NCI-H1417 (cell line): ENCODE data around the gene ADAP1.
"Not testable (repeated sequence)": the region's sequence is repeated elsewhere in the genome, so short reads cannot be mapped to it uniquely, and the experiment has no call there.

Experiments
- DNase-seq, 3 experiments: peaks; one replicate each; lab custom pipeline; 2025; lab: John Stamatoyannopoulos, UW

The ADAP1 gene, protein sequence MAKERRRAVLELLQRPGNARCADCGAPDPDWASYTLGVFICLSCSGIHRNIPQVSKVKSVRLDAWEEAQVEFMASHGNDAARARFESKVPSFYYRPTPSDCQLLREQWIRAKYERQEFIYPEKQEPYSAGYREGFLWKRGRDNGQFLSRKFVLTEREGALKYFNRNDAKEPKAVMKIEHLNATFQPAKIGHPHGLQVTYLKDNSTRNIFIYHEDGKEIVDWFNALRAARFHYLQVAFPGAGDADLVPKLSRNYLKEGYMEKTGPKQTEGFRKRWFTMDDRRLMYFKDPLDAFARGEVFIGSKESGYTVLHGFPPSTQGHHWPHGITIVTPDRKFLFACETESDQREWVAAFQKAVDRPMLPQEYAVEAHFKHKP

DNA sequence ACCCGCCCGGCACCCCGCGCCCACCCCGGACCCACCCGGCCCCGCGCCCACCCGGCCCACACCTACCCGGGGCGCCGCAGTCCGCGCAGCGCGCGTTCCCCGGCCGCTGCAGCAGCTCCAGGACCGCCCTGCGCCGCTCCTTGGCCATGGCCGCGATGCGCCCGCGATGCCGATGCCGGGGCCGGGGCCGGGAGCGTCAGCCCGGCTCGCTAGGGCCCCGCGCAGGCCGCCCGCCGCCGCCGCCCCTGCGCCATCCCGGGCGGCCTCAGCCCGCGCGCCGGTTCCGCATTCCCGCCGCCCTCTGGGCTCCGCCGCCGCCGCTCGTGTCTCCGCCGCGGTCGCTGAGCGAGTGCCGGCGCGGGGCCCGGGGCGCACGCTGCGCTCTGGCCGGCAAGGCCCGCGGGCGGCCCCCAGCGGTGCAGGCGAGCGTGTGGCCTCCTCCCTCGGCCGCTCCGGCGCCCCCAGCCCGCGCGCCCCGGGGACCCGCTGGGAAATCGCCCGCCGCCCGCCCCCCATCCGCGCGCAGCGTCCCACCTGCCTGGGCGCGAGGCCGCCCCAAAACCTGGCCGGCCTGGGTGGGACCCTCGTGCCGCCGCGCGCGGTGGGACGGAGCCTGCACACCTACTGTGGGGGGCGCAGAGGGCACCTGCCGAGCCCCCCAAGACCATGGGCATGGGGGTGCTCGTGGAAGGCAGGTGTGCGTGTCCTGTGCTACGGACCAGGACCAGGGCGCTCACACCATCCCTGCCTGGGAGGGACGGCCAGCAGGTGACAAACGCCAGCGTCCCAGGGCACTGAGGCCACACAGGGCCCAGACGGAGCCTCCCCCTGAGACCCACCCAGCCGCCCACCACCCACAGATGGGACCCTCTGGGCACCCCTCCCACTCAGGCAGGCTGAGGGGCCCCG is at the start of gene ADAP1:
TSS of gene ADAP1 (minus strand) at position 351 of the 909 bp plus-strand sequence. CDS start at position 148, 203 bp downstream.
- DNase-seq = peak in 2 of 3 experiments; percentile 49 to 50

DNA sequence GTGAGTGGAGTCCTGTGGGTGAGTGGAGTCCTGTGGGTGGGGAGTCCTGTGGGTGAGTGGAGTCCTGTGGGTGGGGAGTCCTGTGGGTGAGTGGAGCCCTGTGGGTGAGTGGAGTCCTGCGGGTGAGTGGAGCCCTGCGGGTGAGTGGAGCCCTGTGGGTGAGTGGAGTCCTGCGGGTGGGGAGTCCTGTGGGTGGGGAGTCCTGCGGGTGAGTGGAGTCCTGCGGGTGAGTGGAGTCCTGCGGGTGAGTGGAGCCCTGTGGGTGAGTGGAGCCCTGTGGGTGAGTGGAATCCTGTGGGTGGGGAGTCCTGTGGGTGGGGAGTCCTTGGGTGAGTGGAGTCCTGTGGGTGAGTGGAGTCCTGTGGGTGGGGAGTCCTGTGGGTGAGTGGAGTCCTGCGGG is 48.0 kb upstream of the ADAP1 start:
- DNase-seq = not testable (repeated sequence)

GRCh38 chr7:1002026-1002425 is 47.5 kb upstream of the ADAP1 start:
- not testable (repeated sequence) for DNase-seq

DNA sequence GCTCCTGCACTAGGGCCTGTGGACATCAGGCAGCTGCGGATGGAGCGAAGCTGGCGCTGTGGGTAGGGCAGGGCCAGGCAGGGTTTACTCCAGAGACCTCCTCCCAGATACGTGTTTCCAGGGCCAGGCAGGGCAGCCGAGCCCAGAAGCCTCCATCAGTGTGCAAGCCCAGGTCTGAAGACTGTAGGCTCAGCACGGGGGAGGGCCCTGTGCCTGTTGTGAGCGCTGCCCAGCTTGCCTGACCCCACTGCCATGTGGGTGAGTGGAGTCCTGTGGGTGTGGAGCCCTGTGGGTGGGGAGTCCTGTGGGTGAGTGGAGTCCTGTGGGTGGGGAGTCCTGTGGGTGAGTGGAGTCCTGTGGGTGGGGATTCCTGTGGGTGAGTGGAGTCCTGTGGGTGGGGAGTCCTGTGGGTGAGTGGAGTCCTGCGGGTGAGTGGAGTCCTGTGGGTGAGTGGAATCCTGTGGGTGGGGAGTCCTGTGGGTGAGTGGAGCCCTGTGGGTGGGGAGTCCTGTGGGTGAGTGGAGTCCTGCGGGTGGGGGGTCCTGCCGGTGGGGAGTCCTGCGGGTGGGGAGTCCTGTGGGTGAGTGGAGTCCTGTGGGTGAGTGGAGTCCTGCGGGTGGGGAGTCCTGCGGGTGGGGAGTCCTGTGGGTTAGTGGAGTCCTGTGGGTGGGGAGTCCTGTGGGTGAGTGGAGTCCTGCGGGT is 46.7 kb upstream of the ADAP1 start:
- not testable (repeated sequence) for DNase-seq

GRCh38 chr7:999941-1000935 is 45.8 kb upstream of the ADAP1 start:
- DNase-seq = no peak

DNA sequence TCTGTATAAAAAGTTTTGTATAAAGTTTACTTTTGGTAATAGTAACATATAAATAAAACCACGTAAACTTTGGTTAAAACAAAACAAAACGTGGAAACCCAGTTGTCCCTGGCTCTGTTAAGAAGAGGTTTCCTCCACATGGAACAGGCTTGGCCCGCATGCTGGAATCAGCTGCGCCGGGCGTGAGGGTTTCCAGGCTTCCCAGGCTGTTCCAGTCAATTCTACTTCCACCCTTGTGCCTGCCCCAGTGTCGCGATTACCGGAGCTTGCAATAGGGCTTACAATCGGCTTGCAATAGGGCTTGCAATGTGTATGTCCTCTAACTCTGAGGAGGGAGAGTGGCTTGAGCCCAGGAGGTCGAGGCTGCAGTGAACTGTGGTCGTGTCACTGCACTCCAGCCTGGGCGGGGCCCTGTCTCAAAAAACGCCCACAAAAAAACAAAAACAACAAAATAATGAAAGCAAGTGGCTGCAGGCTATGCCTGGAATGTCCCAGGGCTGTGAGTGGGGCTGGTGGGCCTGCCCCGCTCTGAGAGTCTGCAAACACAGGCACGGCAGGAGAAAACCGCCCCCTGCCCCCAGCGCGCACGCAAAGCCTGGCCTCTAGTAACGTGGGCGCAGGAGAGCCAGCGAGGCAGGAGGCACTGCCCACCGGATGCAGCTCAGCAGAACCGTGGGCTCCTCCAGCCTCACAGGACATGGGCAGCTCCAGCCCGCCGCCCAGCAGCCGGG is 44.8 kb upstream of the ADAP1 start:
- no peak for DNase-seq

GRCh38 chr7:997404-998395 is 43.2 kb upstream of the ADAP1 start:
- DNase-seq = peak; percentile 39 to 90 (median 85)

- DNase-seq = no peak
Observed at GRCh38 chr7:996079-996872, 41.8 kb upstream of the ADAP1 start.

- no peak for DNase-seq
Observed at GRCh38 chr7:995571-995970, 41.1 kb upstream of the ADAP1 start.

DNA sequence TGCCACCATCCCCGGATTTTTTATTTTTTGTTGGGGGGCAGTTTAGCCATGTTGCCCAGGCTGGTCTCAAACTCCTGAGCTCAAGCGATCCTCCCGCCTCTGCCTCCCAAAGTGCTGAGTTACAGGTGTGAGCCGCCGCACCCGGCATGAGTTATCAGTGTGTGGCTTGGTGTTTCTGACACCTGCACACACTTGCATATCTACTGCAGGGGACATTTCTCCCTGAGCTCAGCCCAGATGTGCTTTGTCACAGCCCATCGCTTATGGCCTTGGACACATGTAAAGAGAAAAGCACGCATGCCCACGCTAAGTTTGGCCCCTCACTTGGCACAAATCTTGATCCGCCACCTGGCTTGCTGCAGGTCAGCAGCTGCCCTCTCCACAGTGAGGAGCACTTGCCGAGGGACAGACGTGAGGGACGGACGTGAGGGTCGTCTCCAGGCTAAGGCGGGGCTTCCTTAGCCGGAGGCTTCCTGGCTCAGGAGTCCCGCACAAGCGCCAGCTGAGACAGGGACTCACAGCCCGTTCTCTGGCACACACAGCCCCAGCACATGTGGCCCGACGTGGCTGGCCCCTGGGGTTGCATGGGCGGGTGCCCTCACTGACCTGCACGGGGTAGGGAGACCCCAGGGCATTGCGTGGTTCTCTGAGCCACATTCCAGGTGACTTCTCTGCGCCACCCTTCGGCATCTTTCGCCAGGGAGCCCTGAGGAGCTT is 40.3 kb upstream of the ADAP1 start:
- DNase-seq = no peak

DNA sequence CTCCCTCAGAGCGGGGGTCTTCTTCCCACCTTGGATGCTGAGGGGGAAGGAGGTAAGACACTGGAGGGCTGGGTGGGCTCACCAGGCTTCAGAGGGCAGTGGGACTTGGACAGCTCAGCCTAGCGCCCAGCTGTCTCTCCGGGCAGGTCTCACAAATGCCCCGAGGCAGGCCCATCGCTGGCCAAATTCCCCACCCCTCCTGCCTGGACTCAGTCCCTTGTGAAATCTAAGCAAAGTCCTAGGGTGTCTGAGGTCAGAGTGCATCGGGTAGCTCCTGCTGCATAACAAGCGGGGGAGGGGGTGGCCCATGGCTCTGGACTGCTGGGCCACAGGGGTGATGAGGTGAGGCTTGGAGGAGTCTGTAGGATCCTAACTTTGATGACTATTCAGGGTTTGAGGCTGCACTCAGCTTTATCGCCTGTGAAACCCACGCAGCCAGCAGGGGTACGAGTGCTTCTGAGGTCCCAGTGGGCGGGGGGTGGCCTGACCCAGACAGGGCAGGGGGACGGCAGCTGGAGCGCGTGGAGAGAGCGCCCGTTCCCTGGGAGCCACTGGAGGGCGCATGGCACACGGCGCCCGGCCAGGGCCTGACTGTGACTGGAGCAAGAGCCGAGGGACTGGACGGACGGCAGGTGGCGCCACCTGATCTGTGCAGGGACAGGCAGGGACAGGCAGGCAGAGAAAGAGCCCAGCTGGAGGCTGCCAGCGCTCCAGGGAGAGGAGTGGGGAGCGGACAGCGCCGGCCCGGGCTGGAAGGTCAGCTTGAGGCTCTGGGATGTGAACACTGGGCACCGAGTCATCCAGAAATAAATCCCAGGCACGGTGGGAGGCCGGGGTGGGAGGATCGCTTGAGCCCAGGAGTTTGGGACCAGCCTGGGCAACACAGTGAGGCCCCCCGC is 38.5 kb upstream of the ADAP1 start:
- peak; percentile 90 to 96 (median 90) for DNase-seq

- no peak for DNase-seq
Observed at GRCh38 chr7:991729-992656, 37.5 kb upstream of the ADAP1 start.

- no peak for DNase-seq
Observed at GRCh38 chr7:990933-991728, 36.7 kb upstream of the ADAP1 start.

DNA sequence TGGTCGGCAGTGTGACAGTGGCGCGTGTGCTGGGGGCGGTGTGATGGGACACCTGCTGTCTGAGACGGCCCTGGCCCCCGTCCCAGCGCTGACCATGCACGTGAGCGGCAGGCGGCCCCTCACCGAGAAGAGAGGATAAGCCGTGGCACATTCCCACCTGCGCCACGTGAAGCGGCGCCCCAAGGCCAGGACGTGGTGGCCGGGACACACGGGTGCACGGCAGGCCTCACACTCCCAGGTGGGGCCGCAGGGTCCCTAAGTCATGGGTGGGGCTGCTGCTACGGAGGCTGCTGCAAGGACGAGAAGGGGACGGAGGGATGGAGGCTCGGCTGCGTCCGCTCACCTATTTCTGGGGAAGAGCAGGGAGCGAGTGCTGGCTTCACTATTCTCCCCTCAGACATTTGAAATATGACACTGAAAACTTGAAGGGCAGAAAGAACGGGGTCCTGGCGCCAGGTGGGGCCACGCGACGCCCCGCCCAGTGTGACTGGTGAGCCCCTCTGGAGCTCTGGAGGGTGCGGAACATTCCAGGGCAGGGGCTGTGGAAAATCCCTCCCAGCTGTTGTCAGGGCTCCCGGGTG is 36.0 kb upstream of the ADAP1 start:
- DNase-seq = no peak
